Lower lobe of right lung (tissue), 2 donors: ENCODE data around the gene FBLN2. TPM values are rescaled to one million over a fixed set of nuclear protein-coding genes. Genes with fewer than 3 reads are reported as not detected.

Experiments used
- ATAC-seq, 2 donors: fragments of 200-7000 bp; cut with Tn5 transposase; one replicate each; pipeline ENCODE4 v1.9.1; 2020 to 2022; ENCODE audit warnings: mild to moderate bottlenecking in 2 of 2, moderate library complexity in 2 of 2
- DNase-seq: peaks from one replicate; pipeline ENCODE4 v3.0.0-alpha.2; 2020
- H3K27ac ChIP-seq: fragments of 200-600 bp; one replicate; pipeline ENCODE4 v1.8.0; 2022
- H3K27me3 ChIP-seq: fragments of 200-600 bp; one replicate; pipeline ENCODE4 v1.8.0; 2022; ENCODE audit warnings: low read depth
- H3K36me3 ChIP-seq: fragments of 200-600 bp; one replicate; pipeline ENCODE4 v1.8.0; 2022; ENCODE audit warnings: mild to moderate bottlenecking
- H3K4me1 ChIP-seq: fragments of 200-600 bp; one replicate; pipeline ENCODE4 v1.8.0; 2022
- H3K4me3 ChIP-seq: fragments of 200-600 bp; one replicate; pipeline ENCODE4 v1.8.0; 2022; ENCODE audit warnings: mild to moderate bottlenecking
- H3K9me3 ChIP-seq: fragments of 200-600 bp; one replicate; pipeline ENCODE4 v1.8.0; 2022
- CTCF ChIP-seq: fragments of 200-600 bp; IDR thresholded peaks from one replicate; pipeline ENCODE4 v1.8.0; 2022; ENCODE audit warnings: antibody characterized with exemption, mild to moderate bottlenecking
- intact Hi-C: fragments of 100-400 bp; cut with DNase I; formaldehyde crosslinking; loops from one replicate; pipeline ENCODE4 v1.11.0; 2022
- total RNA-seq: library from RNA; stranded (reverse); fragmentation: NEBNext Ultra II Directional; extraction: Animal tissue kit (Norgen Biotek cat#: 25700); gene quantifications from one replicate; pipeline ENCODE4 v1.2.1, GENCODE V29; 2021
- donor health status: DM: no; HTN: yes; CAD: no; lungs with severe emphysema.

FBLN2 gene
- total RNA-seq, 1 donor from 2014 or later, result 40.8 TPM

- no peaks in the 10 kb centered on the region for H3K9me3 ChIP-seq
- H3K27me3 ChIP-seq, result peaks cover 5% of the 10 kb centered on the region
- intact Hi-C loops, result no loop called here
- no peaks in the 10 kb centered on the region for H3K4me1 ChIP-seq
- H3K27ac ChIP-seq, result no peak overlapping the region
- DNase-seq, result no peak
- H3K4me3 ChIP-seq, result no peak overlapping the region
- TF ChIP-seq CTCF, result no peak
- no peaks in the 10 kb centered on the region for H3K36me3 ChIP-seq
- ATAC-seq, result peak; percentile 78 to 81
Measured at GRCh38 chr3:13687517-13687943, 138.6 kb downstream of the FBLN2 start.

Other genes starting within 250 kb of the FBLN2 start
- gene NUP210, start 128.8 kb upstream of the FBLN2 start, total RNA-seq, result 22.2 TPM
- gene HDAC11, start 68.8 kb upstream of the FBLN2 start, total RNA-seq, result 18.2 TPM